ENCODE results near the gene ACTL7A.
"Not testable (repeated sequence)": the region's sequence is repeated elsewhere in the genome, so short reads cannot be mapped to it uniquely, and the experiment has no call there.

ACTL7A gene

DNA sequence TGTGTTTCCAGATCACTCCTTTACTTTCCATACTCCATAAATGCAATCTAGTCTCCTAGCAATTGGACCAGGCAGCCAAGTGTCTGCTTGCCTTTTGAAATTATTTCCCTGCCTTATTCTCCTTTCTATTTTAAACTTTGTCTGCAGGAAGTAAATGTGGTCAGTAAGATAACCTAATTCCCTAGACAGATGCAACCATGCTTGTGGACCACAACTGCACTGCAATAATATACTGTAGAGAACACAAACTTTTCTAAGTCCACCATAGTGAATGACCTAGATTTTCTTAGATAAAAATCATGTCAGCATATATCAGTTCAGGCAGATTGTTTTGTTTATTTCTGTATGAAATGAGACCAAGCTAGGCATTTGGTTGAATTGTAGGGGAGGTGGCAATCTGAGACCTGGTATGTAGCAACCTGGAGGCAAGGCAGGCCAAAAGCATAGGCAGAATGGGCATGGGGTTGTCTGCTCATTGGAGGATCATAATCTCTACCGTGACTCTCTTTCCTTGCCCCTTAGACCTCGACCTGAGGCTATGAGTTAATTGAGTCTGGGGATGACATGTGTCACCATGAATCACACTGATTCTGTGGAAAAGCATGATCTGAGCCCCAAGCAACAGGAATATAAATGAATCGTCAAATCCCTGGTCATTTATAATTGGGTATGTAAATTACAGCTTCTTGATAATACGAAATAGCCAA, 27.0 kb upstream of the ACTL7A start:
- DNase-seq (ENCODE audit: insufficient read length, low spot score) (no peak), FAIRE-seq (peak; percentile 13)
- TF ChIP-seq POLR2A (IDR thresholded peaks at IDR 0.05; ENCODE audit: low read depth, low read length) = no peak
- TF ChIP-seq POLR2AphosphoS5 (IDR thresholded peaks at IDR 0.05; ENCODE audit: low read depth, low read length) = no peak
- no peak for TF ChIP-seq TAF1 (IDR thresholded peaks at IDR 0.05; ENCODE audit: low read depth, low read length)
- TF ChIP-seq PAX5 (IDR thresholded peaks at IDR 0.05; ENCODE audit: insufficient read depth, low read length, severe bottlenecking) = no peak
- no peak for TF ChIP-seq SPI1 (IDR thresholded peaks at IDR 0.05; ENCODE audit: low read depth, low read length)

DNA sequence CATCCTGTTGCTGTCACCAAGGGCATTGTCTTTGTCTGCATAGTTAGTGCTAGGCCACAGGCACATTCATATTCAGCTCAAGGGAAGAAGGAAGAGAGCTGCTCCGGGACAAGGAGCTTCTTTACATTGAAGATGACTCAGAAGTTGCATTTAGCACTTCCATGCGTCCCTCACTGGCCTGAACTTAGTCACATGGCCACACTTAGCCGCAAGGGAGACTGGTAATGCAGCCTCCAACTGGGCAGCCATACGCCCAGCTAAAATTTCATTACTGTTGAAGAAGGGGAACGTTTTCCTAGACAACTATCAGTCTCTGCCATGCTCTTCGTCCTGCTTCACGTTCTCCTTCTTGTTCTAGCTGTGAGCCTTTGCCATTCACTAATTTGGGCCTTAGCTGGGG, 26.2 kb upstream of the ACTL7A start:
- TF ChIP-seq POU2F2 (IDR thresholded peaks at IDR 0.05; ENCODE audit: low read depth, low read length) = no peak
- no peak for TF ChIP-seq PAX5 (IDR thresholded peaks at IDR 0.05; ENCODE audit: insufficient read depth, low read length, severe bottlenecking)
- no peak for TF ChIP-seq TAF1 (IDR thresholded peaks at IDR 0.05; ENCODE audit: low read depth, low read length)
- no peak for TF ChIP-seq SPI1 (IDR thresholded peaks at IDR 0.05; ENCODE audit: low read depth, low read length)
- TF ChIP-seq POLR2A (IDR thresholded peaks at IDR 0.05; ENCODE audit: low read depth, low read length) = no peak
- TF ChIP-seq POLR2AphosphoS5 (IDR thresholded peaks at IDR 0.05; ENCODE audit: low read depth, low read length) = no peak
- DNase-seq (ENCODE audit: insufficient read length, low spot score) = no peak
- FAIRE-seq = no peak

DNA sequence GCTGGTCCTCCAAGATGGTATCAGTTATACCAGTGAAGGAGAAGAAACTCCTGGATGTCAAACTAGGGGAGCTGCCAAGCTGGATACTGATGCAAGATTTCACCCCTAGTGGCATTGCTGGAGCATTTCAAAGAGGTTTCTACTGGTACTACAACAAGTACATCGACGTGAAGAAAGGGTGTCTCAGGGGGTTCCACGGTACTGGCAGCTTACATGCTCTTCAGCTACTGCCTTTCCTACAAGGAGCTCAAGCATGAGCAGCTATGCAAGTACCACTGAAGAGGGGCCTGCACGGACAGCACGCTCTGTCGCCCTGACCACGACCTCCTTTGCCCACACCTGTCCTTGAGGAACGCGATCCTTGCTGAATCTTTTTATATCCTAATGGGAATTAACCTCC, 25.7 kb upstream of the ACTL7A start:
- TF ChIP-seq PAX5 (IDR thresholded peaks at IDR 0.05; ENCODE audit: insufficient read depth, low read length, severe bottlenecking) (no peak), POLR2A (IDR thresholded peaks at IDR 0.05; ENCODE audit: low read depth, low read length) (no peak), POU2F2 (IDR thresholded peaks at IDR 0.05; ENCODE audit: low read depth, low read length) (no peak), TAF1 (IDR thresholded peaks at IDR 0.05; ENCODE audit: low read depth, low read length) (no peak), POLR2AphosphoS5 (IDR thresholded peaks at IDR 0.05; ENCODE audit: low read depth, low read length) (no peak), SPI1 (IDR thresholded peaks at IDR 0.05; ENCODE audit: low read depth, low read length) (no peak)
- FAIRE-seq (no peak), DNase-seq (ENCODE audit: insufficient read length, low spot score) (no peak)

DNA sequence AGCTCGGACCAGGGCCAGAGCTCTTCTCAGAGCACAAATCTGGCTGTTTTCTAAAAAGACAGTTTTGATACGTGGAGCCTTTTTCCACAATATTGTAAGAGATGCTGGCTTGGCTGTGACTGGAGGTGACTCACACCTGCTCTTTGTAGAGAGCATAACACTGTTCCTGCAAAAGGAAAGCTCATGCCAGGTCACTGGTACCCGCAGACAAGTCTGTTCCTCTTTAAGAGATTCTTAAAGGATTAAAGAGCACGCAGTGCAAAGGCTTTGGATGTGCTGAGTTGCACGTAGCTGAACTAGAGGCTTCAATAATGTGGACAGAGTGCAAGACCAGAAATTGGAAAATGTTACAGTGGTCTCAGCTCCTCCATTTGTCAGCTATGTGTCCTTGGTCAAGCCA, 25.3 kb upstream of the ACTL7A start:
- FAIRE-seq (no peak), DNase-seq (ENCODE audit: insufficient read length, low spot score) (no peak)
- TF ChIP-seq SPI1 (IDR thresholded peaks at IDR 0.05; ENCODE audit: low read depth, low read length) (no peak), PAX5 (IDR thresholded peaks at IDR 0.05; ENCODE audit: insufficient read depth, low read length, severe bottlenecking) (no peak), POLR2AphosphoS5 (IDR thresholded peaks at IDR 0.05; ENCODE audit: low read depth, low read length) (no peak), TAF1 (IDR thresholded peaks at IDR 0.05; ENCODE audit: low read depth, low read length) (no peak), POU2F2 (IDR thresholded peaks at IDR 0.05; ENCODE audit: low read depth, low read length) (no peak), POLR2A (IDR thresholded peaks at IDR 0.05; ENCODE audit: low read depth, low read length) (no peak)

DNA sequence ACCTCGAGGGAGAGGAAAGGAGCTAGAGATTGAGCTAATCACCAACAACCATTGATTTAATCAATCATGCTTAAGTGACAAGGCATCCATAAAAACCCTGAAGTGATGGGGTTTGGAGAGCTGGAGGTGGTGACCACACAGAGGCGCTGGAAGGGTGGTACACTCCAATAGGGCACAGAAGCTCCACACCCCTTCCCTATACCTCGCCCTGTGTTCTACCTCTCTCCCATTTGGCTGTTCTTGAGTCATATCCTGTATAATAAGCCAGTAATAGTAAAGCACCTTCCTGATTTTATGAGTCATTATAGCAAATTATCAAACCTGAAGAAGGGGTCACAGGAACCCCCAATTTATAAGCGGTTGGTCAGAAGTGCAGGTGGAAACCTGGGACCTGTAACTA, 24.5 kb upstream of the ACTL7A start:
- TF ChIP-seq POLR2A (IDR thresholded peaks at IDR 0.05; ENCODE audit: low read depth, low read length) = no peak
- no peak for TF ChIP-seq POU2F2 (IDR thresholded peaks at IDR 0.05; ENCODE audit: low read depth, low read length)
- TF ChIP-seq SPI1 (IDR thresholded peaks at IDR 0.05; ENCODE audit: low read depth, low read length) = no peak
- no peak for TF ChIP-seq POLR2AphosphoS5 (IDR thresholded peaks at IDR 0.05; ENCODE audit: low read depth, low read length)
- no peak for TF ChIP-seq TAF1 (IDR thresholded peaks at IDR 0.05; ENCODE audit: low read depth, low read length)
- no peak for TF ChIP-seq PAX5 (IDR thresholded peaks at IDR 0.05; ENCODE audit: insufficient read depth, low read length, severe bottlenecking)
- no peak for FAIRE-seq

DNA sequence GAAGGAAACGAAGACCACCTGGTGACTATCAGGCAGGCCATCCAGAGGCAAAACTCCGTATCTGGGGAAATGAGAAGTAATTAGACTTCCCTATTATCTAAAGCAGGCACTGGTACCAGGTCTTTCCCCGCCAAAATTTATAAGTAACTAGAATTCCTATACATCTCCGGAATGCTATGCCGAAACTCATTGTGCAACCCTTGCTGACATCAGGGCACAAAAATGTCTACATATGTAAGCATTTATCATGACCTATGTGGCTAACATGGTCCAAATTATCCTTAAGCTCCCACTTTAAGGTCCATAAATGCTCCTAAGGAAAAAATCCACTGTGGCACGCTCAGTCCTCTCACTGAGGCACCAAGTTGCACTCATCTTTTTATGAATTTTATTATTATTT, 24.0 kb upstream of the ACTL7A start:
- DNase-seq (ENCODE audit: insufficient read length, low spot score) (no peak), FAIRE-seq (no peak)
- no peak for TF ChIP-seq TAF1 (IDR thresholded peaks at IDR 0.05; ENCODE audit: low read depth, low read length)

More for the DNA sequence above, 24.5 kb upstream of the ACTL7A start:
- DNase-seq (ENCODE audit: insufficient read length, low spot score) = no peak

DNA sequence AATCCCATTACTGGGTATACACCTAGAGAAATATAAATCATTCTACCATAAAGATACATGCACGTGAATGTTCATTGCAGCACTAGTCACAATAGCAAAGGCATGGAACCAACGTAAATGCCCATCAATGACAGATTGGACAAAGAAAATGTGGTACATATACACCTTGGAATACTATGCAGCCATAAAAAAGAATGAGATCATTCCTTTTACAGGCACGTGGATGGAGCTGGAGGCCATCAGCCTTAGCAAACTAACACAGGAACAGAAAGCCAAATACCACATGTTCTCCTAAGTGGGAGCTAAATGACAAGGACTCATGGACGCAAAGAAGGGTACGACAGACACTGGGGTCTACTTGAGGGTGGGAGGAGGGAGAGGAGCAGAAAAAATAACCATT, 22.5 kb upstream of the ACTL7A start:
- not testable (repeated sequence) for FAIRE-seq

DNA sequence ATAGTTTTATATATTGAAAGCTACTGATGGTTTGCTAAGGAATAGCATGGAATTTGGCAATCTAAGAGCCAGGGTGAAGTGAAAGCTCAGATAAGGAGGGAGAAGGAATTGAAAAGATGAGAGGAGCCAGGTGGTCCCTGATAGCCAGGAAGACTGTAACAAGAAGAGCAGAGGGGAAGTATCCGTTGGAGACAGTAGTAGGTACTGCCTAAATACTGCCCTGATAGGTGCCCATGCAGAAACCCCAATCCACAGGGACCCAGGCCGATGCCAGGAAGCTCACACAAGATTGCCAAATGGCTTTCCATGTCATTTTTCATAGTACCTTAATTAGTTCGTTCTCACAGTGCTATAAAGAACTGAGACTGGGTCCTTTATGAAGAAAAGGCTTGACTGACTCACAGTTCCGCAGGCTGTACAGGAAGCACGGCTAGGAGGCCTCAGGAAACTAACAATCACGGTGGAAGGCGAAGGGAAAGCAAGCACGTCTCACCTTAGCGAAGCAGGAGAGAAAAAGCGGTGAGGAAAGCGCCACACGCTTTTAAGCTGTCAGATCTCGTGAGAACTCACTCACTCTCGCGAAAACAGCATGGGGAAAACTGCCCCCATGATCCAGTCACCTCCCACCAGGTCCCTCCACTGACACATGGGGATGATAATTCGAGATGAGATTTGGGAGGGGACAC, 19.3 kb upstream of the ACTL7A start:
- FAIRE-seq = no peak

More for the DNA sequence above, 22.5 kb upstream of the ACTL7A start:
- DNase-seq (ENCODE audit: insufficient read length, low spot score) = not testable (repeated sequence)

DNA sequence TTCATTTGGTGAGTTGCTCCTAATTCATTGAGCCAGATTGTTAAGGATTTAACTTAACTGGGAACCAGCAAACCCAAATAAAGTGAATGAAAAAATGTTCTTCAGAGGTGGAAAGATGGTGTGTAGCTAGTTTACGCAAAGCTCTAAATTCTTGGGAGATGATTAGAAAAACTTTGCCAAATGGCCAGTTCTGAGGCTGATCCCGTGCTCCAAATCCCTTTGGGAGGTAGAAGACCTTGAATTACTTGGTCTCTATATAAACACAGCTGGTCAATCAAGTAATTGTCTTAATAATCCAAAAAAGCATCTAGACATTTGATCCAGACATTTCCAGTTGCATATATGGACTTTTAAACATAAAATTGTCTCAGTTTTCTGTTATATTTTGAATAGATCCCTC, 17.7 kb upstream of the ACTL7A start:
- DNase-seq (ENCODE audit: insufficient read length, low spot score) (no peak), FAIRE-seq (no peak)
- TF ChIP-seq PAX5 (IDR thresholded peaks at IDR 0.05; ENCODE audit: insufficient read depth, low read length, severe bottlenecking) (no peak), SPI1 (IDR thresholded peaks at IDR 0.05; ENCODE audit: low read depth, low read length) (no peak), POLR2AphosphoS5 (IDR thresholded peaks at IDR 0.05; ENCODE audit: low read depth, low read length) (no peak), TAF1 (IDR thresholded peaks at IDR 0.05; ENCODE audit: low read depth, low read length) (no peak), POU2F2 (IDR thresholded peaks at IDR 0.05; ENCODE audit: low read depth, low read length) (no peak), POLR2A (IDR thresholded peaks at IDR 0.05; ENCODE audit: low read depth, low read length) (no peak)

More for the DNA sequence above, 19.3 kb upstream of the ACTL7A start:
- no peak for TF ChIP-seq POU2F2 (IDR thresholded peaks at IDR 0.05; ENCODE audit: low read depth, low read length)
- TF ChIP-seq PAX5 (IDR thresholded peaks at IDR 0.05; ENCODE audit: insufficient read depth, low read length, severe bottlenecking) = no peak
- no peak for TF ChIP-seq TAF1 (IDR thresholded peaks at IDR 0.05; ENCODE audit: low read depth, low read length)
- TF ChIP-seq POLR2A (IDR thresholded peaks at IDR 0.05; ENCODE audit: low read depth, low read length) = no peak
- TF ChIP-seq POLR2AphosphoS5 (IDR thresholded peaks at IDR 0.05; ENCODE audit: low read depth, low read length) = no peak
- TF ChIP-seq SPI1 (IDR thresholded peaks at IDR 0.05; ENCODE audit: low read depth, low read length) = no peak
- no peak for DNase-seq (ENCODE audit: insufficient read length, low spot score)

DNA sequence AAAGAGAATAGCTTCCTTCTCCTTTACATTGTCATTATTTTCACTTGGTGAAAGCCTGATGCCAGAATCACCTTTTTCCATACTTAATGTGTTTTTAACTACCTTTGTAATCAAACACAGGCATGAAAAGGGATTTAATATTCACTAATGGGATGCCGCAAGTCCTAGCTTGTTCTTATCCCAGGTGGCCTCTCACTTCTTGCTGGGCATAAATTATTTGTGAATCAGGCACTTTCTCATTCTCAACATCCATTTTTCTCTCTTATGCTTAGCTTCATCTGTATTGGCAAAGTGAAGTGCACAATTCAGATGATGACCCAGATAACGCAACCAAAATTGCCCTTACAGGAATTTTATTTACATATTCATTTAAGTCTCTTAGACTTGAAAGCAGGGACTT, 17.2 kb upstream of the ACTL7A start:
- TF ChIP-seq POU2F2 (IDR thresholded peaks at IDR 0.05; ENCODE audit: low read depth, low read length) = no peak
- no peak for TF ChIP-seq TAF1 (IDR thresholded peaks at IDR 0.05; ENCODE audit: low read depth, low read length)
- TF ChIP-seq POLR2AphosphoS5 (IDR thresholded peaks at IDR 0.05; ENCODE audit: low read depth, low read length) = no peak
- no peak for TF ChIP-seq PAX5 (IDR thresholded peaks at IDR 0.05; ENCODE audit: insufficient read depth, low read length, severe bottlenecking)
- TF ChIP-seq SPI1 (IDR thresholded peaks at IDR 0.05; ENCODE audit: low read depth, low read length) = no peak
- no peak for TF ChIP-seq POLR2A (IDR thresholded peaks at IDR 0.05; ENCODE audit: low read depth, low read length)
- no peak for FAIRE-seq
- no peak for DNase-seq (ENCODE audit: insufficient read length, low spot score)

Measured in GM12891 (cell line).